NAMALWA (cell line): ENCODE data around the gene ZKSCAN5.
"Not testable (repeated sequence)": the region's sequence is repeated elsewhere in the genome, so short reads cannot be mapped to it uniquely, and the experiment has no call there.

Experiments
- DNase-seq: peaks from one replicate; pipeline ENCODE4 v3.0.0-alpha.2; 2015; ENCODE audit warnings: low spot score

Gene ZKSCAN5

DNA sequence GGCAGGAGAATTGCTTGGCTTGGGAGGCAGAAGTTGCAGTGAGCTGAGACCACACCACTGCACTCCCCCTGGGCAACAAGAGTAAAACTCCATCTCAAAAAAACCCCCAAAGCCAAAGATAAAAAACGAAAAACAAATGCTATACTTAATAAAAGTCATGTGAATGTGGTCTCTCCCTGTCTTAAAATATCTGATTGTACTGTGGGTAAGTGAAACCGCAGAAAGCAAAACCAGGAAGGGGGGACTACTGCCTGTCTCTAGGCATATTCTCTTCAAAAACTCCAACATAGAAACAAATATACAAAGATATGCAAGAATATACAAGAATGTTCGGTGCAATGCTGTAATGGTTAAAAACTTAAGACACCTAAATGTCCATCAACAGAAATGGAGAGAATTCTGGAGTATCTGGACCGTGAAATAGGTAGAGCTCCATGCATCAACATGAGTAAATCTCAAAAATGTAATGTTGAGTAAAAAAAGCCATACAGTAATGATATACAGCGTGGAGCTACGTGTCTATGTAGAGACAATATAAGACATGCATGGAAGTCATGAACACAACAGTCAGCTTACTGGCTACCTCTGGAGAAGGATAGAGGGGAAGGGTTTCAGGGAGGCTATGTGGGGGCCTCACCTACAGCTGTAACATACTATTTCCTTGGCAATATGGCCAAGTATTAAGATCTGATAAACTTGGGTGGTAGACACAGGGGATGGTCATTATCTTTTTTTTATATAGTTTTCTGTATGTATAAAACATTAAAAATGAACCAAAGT lies 6.5 kb upstream of the ZKSCAN5 start:
- DNase-seq = no peak

DNA sequence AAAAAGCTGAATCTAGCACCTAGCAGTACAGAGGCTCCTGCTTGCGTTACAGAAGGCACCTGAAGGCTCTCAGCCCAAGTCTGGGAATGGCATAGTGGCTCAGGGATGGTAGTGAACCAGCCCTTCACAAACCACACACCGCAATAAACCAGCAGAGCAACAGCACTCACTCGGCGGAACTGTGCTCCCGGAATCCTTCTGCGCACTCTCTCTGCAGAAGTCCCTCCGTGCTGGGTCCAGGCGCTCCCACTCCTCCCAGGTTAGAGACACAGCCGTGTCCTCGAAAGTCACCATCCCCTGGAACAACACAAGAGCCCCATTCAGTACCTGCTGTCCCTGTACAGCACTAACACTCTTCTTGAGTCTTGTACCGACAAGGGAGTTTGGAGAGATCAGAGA lies 5.9 kb upstream of the ZKSCAN5 start:
- no peak for DNase-seq

DNA sequence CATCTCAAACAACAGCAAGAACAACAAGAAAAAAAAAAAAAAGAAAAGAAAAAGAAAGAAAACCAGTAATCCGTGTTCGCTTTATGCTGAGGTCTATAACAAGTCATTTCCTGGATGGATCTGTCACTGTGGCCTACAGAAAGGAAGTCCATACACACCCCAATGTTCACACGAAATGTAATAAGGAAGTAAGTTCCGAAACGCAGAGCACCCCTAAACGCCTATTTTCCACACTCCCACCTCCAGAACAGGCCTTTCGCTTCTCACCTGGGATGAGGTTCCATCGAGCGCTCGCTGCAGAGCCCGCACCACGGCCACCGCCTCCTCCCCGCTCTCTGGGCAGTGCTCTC lies 5.1 kb upstream of the ZKSCAN5 start:
- peak; percentile 59 for DNase-seq

DNA sequence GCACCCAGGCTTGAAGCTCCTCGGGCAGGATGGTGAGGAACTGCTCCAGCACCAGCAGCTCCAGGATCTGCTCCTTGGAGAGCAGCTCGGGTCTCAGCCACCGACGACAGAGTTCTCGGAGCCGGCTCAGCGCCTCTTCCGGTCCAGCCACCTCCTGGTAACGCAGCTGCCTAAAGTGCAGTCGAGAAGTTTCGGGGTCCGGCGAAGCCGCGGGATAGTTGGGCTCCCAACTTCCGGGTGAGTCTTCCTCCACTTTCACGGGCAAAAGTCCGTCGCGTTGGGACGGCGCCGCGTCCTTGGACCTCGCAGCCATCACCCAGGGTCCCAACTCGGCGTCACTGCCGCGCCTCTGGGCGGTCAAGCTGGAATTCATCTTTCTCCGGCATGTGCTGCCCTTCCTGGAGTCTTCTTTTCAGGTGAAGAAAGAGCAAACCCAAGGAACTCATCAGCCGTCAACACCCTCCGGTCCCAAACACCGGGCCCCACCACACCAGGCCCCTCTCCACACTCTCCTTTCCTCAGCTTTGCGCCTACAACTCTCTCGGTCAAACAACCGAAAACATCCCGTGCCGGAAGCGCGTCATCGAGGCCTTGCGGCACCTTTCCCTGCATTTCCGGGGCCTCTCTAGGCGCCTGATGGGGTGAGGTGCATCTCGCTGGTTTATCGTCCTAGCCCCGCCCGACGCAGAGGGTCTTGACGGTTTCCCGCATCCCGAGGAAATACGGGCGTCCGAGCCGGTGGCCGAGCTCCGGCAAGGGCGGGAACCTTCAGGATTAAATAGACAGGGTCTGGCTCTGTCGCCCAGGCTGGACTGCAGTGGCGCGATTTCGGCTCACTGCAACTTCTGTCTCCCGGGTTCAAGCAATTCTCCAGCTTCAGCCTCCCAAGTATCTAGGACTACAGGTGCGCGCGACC lies 4.5 kb upstream of the ZKSCAN5 start, which contains the start of gene ZNF394:
Gene ZNF394 (minus strand): TSS at position 561 of the 916 bp plus-strand sequence. CDS start 188 bp downstream, at position 373.
- peak; percentile 98 for DNase-seq

DNA sequence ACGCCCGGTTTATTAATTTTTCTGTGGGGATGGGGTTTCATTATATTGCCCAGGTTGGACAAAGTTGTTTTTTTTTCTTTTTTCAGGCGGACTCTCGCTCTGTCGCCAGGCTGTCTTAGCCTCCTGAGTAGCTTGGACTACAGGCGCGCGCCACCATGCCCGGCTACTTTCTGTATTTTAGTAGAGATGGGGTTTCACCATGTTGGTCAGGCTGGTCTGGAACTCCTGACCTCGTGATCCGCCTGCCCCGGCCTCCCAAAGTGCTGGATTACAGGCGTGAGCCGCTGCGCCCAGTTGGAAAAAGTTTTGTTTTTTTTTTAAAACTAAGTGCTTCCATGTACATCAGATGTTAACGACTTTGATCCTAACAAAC lies 3.8 kb upstream of the ZKSCAN5 start:
- DNase-seq = no peak

DNA sequence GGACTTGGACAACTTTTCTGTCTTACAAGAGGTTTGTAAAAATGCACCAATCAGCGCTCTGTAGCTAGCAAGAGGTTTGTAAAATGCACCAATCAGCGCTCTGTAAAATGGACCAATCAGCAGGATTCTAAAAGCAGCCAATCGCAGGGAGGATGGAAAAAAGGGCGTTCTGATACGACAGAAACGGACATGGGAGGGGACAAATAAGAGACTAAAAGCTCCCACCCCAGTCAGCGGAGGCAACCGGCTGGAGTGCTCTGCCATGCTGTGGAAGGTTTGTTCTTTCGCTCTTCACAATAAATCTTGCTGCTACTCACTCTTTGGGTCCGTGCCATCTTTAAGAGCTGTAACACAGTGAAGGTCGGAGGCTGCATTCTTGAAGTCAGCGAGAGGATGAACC lies 3.2 kb upstream of the ZKSCAN5 start:
- DNase-seq = peak; percentile 68

DNA sequence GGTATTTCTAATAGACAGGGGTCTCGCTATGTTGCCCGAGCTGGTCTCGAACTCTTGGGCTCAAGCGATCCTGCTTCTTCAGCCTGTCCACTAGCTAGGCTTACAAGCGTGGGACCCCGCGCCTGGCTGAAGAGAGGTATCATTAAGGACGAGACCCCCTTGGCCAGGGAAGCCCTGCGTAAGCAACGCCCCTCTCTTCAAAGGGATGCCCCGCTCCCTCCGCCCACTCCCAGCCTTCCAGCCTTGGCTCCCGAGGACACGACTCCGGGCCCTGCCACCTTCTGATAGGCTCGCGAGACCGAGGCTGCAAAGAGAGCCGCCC lies 220 bp upstream of the ZKSCAN5 start:
- DNase-seq = no peak

DNA sequence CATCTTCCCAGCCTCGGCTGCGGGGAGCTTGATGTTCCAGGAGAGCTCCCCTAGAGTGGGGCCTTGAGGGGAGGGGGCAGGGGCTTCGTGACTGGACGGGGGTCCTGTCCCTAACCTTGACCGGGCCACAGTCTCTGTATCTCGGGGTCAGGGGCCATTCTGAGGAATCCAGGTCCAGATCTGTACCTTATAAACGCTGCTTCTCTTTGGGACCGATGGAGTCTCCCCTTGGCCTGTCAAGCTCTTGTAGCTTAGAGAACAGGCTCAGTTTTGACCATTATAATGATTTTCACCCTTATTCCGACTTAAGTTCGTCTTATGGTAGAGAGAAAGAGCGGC lies 831 bp downstream of the ZKSCAN5 start:
- no peak for DNase-seq

DNA sequence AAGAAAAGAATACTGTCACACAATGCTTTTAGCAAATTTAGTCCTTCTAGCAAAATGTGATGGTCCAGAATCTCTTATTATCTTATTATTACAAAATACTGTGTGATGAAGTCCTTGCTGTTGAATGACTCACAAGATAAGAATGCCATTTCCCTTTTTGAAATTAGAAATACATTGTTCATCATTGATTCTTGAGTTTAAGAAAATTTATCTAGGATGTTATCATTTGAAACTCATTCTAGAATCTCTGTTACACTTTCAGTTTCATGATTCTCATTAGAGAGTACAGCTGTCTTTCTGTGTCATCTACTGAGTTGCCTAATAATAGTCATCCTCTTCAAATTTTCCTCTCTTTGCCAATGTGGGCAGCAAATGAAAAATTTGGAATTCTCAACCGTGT lies 9.6 kb downstream of the ZKSCAN5 start:
- no peak for DNase-seq

DNA sequence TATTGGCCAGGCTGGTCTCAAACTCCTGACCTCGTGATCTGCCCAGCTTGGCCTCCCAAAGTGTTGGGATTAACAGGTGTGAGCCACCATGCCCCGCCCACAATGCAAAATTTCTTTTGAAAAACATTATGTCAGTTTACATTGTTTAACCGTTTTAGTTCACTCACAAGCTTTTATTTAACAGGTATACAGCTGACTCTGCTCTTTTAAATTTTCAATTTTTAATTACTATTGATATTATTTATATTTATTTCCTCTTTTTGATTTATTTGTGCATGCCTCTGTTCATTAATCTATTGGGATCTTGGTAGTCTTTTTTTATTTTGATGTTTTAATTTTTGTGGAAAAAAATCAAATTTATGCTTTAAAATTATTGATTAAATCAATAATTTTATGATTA lies 16.9 kb downstream of the ZKSCAN5 start:
- DNase-seq = no peak

DNA sequence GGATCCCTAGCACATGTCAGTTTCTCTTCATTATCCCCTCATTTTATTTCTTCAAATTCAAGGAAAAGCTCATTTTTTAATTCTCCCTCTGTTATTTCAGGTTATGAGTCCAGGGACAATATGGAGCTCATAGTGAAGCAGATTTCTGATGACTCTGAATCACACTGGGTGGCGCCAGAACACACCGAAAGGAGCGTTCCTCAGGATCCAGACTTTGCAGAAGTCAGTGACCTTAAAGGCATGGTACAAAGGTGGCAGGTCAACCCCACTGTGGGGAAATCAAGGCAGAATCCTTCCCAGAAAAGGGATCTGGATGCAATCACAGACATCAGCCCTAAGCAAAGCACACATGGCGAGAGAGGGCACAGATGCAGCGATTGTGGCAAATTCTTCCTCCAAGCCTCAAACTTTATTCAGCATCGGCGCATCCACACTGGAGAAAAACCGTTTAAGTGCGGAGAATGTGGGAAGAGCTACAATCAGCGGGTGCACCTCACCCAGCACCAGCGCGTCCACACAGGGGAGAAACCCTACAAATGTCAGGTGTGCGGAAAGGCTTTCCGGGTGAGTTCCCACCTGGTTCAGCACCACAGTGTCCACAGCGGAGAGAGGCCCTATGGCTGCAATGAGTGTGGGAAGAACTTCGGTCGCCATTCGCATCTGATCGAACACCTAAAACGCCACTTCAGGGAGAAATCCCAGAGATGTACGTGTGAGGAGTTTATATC lies 21.4 kb downstream of the ZKSCAN5 start:
- DNase-seq = peak; percentile 51

DNA sequence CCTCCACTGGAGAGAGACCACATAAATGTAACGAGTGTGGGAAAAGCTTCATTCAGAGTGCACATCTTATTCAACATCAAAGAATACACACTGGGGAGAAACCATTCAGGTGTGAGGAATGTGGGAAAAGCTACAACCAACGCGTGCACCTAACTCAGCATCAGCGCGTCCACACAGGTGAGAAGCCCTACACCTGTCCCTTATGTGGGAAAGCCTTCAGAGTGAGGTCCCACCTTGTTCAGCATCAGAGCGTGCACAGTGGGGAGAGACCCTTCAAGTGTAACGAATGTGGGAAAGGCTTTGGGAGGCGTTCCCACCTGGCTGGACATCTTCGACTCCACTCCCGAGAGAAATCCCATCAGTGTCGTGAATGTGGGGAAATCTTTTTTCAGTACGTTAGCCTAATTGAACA lies 26.9 kb downstream of the ZKSCAN5 start:
- no peak for DNase-seq

DNA sequence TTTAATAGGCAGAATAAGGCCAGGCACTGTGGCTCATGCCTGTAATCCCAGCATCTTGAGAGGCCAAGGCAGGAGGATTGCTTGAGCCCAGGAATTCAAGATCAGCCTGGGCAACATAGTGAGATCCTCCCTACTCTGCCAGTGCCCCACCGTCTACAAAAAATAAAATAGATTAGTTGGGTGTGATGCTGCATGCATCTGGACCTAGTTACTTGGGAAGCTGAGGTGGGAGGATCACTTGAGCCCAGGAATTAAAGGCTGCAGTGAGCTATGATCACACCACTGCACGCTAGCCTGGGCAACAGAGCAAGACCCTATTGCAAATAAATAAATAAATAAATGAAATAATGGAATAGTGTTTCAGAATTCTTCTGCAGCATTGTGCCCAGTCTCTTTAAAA lies 31.2 kb downstream of the ZKSCAN5 start:
- no peak for DNase-seq

DNA sequence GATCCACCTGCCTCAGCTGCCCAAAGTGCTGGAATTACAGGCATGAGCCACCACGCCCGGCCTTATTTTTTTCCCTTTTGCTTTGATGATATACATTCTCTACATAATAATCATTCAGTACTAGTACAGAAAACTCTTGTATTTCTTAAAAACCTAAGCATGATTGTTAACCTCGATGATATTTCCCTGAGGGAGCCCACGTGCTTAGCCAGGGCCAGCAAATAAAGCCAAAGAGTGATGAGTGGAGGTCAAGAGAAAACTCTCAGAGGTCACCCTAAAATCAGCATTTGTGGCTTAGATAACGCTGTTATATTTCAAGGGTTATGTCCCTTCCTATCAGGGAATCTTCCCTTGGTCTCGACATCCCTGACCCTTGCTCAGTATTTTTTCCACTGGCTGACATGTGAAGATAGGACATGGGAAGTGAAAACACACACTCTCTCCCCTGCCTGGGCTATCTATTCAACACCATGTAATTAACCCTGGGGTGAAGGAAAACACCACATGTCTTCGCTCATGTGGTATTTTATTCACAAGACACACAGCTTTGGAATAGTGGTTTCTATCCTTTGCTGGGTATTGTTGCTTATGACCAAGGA lies 34.9 kb downstream of the ZKSCAN5 start:
- no peak for DNase-seq

DNA sequence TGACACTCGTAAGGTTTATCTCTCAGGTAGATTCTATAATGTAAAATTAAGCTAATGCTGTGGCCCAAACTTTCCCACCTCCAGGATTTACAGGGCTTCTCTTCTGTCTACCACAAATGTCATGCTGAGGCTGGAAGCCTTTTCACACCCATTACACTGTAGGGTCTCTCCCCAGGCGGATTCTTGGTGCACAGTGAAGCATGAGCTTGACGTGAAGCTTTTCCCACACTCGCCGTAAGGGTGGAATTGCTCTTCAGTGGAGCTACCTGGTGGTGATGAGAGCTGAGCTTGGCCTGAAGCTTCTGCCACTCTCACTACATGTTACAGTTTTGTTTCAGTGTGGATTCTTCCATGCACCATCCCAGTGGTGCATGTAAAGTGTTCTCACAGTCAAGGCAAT lies 36.1 kb downstream of the ZKSCAN5 start:
- DNase-seq = no peak

DNA sequence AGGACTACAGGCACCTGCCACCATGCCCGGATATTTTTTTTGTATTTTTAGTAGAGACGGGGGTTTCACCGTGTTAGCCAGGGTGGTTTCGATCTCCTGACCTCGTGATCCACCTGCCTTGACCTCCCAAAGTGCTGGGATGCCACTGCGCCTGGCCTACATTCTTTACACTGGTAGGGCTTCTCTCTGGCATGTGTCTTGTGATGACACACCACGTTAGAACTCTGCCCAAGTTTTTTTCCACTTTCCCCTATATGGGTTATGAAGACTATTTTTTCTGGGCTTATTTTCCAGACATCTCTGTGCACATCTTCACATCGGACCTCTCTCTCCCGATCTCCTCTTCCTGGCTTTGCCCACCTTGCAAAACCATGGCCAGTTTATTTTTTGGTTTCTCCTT lies 36.8 kb downstream of the ZKSCAN5 start:
- no peak for DNase-seq

DNA sequence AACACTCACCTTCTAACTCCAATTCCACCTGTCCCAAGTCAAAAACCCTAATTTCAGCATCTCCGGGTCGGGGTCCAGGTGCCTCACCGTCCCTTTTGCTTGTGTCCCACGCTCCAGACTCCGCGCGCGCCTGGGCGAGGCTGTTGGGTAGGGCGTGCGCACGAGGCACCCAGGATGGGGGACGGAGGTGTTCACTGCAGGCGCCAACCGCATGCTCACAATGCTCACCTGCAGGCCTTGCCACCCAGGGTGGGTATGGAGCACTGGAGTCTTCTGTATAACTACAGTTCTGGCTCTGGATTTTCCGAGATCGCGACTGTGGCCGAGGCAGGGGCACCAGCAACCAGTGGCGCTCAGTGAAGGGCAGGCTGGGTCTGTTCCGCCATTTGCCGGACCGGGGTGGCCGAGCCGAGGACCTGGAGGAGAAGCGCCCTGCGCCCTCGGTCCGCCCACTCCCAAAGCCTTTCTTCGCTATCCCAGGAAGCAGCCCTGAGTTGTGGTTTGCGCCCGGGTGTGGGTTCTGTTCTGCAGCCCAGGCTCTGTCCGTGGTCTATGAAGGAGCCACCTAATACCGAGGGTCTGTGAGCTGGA lies 38.7 kb downstream of the ZKSCAN5 start:
- DNase-seq = no peak

DNA sequence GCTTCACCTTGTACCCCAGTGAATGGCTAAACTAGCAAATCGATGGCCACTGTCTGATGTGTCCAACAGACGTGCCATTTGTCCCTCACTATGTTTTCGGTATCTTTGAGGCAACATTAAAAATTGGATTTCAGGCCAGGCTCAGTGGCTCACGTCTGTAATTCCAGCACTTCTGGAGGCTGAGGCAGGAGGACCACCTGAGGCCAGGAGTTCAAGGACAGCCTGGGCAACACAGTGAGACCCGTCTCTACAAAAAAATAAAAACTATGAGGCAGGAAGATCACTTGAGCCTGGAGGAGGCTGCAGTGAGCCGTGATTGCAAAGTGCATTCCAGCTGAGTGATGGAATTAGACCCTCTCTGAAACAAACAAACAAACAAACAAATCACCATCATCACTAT lies 39.5 kb downstream of the ZKSCAN5 start:
- no peak for DNase-seq

DNA sequence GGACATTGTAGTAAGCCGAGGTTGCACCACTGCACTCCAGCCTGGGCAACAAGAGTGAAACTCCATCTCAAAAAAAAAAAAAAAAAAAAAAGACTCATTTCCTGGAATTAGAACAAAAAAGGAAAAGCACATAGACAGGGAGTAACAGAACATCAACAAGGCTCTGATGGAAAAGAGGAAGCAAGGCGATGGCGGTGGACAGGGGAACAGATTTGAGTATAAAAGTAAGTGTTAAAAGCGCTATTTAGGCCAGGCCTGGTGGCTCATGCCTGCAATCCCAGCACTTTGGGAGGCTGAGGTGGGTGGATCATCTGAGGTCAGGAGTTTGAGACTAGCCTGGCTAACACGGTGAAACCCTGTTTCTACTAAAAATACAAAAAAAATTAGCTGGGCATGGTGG lies 40.8 kb downstream of the ZKSCAN5 start:
- DNase-seq = not testable (repeated sequence)

DNA sequence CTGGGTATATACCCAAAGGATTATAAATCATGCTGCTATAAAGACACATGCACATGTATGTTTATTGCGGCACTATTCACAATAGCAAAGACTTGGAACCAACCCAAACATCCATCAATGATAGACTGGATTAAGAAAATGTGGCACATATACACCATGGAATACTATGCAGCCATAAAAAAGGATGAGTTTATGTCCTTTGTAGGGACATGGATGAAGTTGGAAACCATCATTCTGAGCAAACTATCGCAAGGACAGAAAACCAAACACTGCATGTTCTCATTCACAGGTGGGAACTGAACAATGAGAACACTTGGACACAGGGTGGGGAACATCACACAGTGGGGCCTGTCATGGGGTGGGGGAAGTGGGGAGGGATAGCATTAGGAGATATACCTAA lies 45.1 kb downstream of the ZKSCAN5 start:
- not testable (repeated sequence) for DNase-seq

DNA sequence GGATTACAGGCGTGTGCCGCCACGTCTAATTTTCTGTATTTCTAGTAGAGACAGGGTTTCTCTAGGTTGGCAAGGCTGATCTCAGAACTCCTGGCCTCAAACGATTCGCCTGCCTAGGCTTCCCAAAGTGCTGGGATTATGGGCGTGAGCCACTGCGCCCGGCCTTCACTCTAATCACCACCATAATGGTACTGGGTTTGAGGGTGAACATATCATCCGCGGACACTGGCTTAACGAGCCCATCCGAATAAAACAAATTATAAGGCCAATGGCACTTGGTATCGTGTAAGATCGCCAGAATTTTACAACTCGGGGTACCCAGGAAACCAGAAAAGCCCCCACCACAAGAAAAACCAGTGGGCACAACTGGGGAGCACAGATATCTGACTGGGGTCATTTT lies 46.9 kb downstream of the ZKSCAN5 start:
- no peak for DNase-seq
